ENCODE measurements around the gene APOB.

DNA sequence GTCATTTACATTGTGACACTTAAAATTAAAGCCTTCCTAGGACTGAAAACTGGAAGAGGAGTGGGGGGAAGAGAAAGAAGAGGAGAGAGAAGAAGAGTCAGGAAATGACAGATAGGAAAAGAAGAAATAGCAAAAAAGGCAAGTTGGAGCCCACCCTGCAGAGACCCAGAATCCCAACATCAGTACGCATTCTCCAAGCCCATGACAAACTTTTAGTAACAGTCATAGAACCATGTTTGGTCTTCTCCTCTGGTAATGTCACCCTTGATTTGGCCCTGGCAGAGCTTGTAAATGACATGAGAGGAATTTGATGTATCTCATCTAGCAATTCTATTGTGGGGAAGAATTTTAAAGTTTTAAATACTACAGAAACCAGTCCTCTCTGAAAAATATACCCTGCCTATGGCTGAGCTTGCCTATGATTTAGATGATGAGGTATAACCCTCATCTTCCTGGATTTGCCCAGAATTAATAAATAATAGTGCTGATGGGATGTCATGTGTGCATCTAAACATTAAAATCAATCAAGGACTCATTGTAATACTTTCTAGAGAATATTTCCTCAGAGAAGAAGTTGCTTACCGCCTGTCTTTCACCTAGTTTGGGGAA, 40.2 kb downstream of the APOB start:
- TF ChIP-seq, protein P1, sequence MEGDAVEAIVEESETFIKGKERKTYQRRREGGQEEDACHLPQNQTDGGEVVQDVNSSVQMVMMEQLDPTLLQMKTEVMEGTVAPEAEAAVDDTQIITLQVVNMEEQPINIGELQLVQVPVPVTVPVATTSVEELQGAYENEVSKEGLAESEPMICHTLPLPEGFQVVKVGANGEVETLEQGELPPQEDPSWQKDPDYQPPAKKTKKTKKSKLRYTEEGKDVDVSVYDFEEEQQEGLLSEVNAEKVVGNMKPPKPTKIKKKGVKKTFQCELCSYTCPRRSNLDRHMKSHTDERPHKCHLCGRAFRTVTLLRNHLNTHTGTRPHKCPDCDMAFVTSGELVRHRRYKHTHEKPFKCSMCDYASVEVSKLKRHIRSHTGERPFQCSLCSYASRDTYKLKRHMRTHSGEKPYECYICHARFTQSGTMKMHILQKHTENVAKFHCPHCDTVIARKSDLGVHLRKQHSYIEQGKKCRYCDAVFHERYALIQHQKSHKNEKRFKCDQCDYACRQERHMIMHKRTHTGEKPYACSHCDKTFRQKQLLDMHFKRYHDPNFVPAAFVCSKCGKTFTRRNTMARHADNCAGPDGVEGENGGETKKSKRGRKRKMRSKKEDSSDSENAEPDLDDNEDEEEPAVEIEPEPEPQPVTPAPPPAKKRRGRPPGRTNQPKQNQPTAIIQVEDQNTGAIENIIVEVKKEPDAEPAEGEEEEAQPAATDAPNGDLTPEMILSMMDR (IDR thresholded peaks at IDR 0.05) = no peak
- TF ChIP-seq POLR2A (IDR thresholded peaks at IDR 0.05) = no peak

Measured in esophagus squamous epithelium (tissue), 4 donors.